ENCODE data around the gene FAM221A.

The FAM221A gene

GRCh38 chr7:23654508-23654907 lies 25.5 kb upstream of the FAM221A start:
- Histone ChIP-seq H2BK12ac (ENCODE audit: low read length in 2 of 2) (no peak overlapping the region), H3K4me1 (ENCODE audit: control insufficient read depth, insufficient read depth, low read depth, low read length) (no peaks in the 10 kb centered on the region), H3K79me1 (replicated peaks; ENCODE audit: low read length, poor library complexity, severe bottlenecking) (no peaks in the 10 kb centered on the region), H4K91ac (ENCODE audit: low read length) (no peak overlapping the region), H3K4me3 (ENCODE audit: insufficient read depth in 1 of 2, low read depth in 1 of 2, low read length in 2 of 2) (no peak overlapping the region), H3K27ac (ENCODE audit: low read length, poor library complexity, severe bottlenecking) (no peak overlapping the region), H2AFZ (ENCODE audit: low read depth, low read length) (no peak overlapping the region), H3K27me3 (ENCODE audit: control insufficient read depth in 1 of 2, insufficient read depth in 1 of 2, low read length in 2 of 2) (no peaks in the 10 kb centered on the region), H3K9ac (ENCODE audit: low read length) (no peak overlapping the region), H3K4me2 (ENCODE audit: low read length, poor library complexity, severe bottlenecking) (no peak overlapping the region), H2BK120ac (ENCODE audit: low read depth, low read length) (no peak overlapping the region), H2AK5ac (ENCODE audit: low read length, severe bottlenecking) (no peak overlapping the region), H4K8ac (ENCODE audit: low read length) (no peak overlapping the region), H2BK5ac (ENCODE audit: low read depth, low read length, poor library complexity, severe bottlenecking) (no peak overlapping the region), H3K9me3 (ENCODE audit: control insufficient read depth, low read length) (peaks cover 21% of the 10 kb centered on the region), H3K14ac (ENCODE audit: low read length in 2 of 2) (no peak overlapping the region), H3K23ac (ENCODE audit: low read length in 2 of 2) (no peak overlapping the region), H3K36me3 (ENCODE audit: control insufficient read depth in 1 of 2, insufficient read depth in 2 of 2, low read depth in 1 of 2, low read length in 2 of 2) (no peaks in the 10 kb centered on the region), H3K4ac (ENCODE audit: low read depth in 1 of 2, low read length in 2 of 2) (no peak overlapping the region), H3K18ac (ENCODE audit: low read depth in 1 of 2, low read length in 2 of 2) (no peak overlapping the region), H2BK15ac (ENCODE audit: low read depth, poor library complexity, severe bottlenecking) (no peak overlapping the region)
- no CpG with 5 or more reads among the region's 1 CpG for WGBS
- DNase-seq = no peak

GRCh38 chr7:23655433-23655832 lies 24.6 kb upstream of the FAM221A start:
- no peak overlapping the region for H3K4ac ChIP-seq (ENCODE audit: low read depth in 1 of 2, low read length in 2 of 2)
- no peak overlapping the region for H3K18ac ChIP-seq (ENCODE audit: low read depth in 1 of 2, low read length in 2 of 2)
- no peaks in the 10 kb centered on the region for H3K79me1 ChIP-seq (replicated peaks; ENCODE audit: low read length, poor library complexity, severe bottlenecking)
- no peak overlapping the region for H3K14ac ChIP-seq (ENCODE audit: low read length in 2 of 2)
- H3K4me3 ChIP-seq (ENCODE audit: insufficient read depth in 1 of 2, low read depth in 1 of 2, low read length in 2 of 2) = no peak overlapping the region
- no peak overlapping the region for H2BK15ac ChIP-seq (ENCODE audit: low read depth, poor library complexity, severe bottlenecking)
- no peak overlapping the region for H2AK5ac ChIP-seq (ENCODE audit: low read length, severe bottlenecking)
- no peak overlapping the region for H4K91ac ChIP-seq (ENCODE audit: low read length)
- H2BK12ac ChIP-seq (ENCODE audit: low read length in 2 of 2) = no peak overlapping the region
- WGBS = 96% methylated on average over 22 of the region's 22 CpGs
- no peak overlapping the region for H4K8ac ChIP-seq (ENCODE audit: low read length)
- no peak overlapping the region for H3K4me2 ChIP-seq (ENCODE audit: low read length, poor library complexity, severe bottlenecking)
- H3K36me3 ChIP-seq (ENCODE audit: control insufficient read depth in 1 of 2, insufficient read depth in 2 of 2, low read depth in 1 of 2, low read length in 2 of 2) = no peaks in the 10 kb centered on the region
- H3K27ac ChIP-seq (ENCODE audit: low read length, poor library complexity, severe bottlenecking) = no peak overlapping the region
- H2AFZ ChIP-seq (ENCODE audit: low read depth, low read length) = no peak overlapping the region
- H2BK5ac ChIP-seq (ENCODE audit: low read depth, low read length, poor library complexity, severe bottlenecking) = no peak overlapping the region
- H3K27me3 ChIP-seq (ENCODE audit: control insufficient read depth in 1 of 2, insufficient read depth in 1 of 2, low read length in 2 of 2) = no peaks in the 10 kb centered on the region
- no peak overlapping the region for H3K9ac ChIP-seq (ENCODE audit: low read length)
- no peak overlapping the region for H2BK120ac ChIP-seq (ENCODE audit: low read depth, low read length)
- DNase-seq = no peak
- H3K9me3 ChIP-seq (ENCODE audit: control insufficient read depth, low read length) = peaks cover 21% of the 10 kb centered on the region
- H3K4me1 ChIP-seq (ENCODE audit: control insufficient read depth, insufficient read depth, low read depth, low read length) = no peaks in the 10 kb centered on the region
- no peak overlapping the region for H3K23ac ChIP-seq (ENCODE audit: low read length in 2 of 2)

- Histone ChIP-seq H3K23ac (ENCODE audit: low read length in 2 of 2) (no peak overlapping the region), H3K36me3 (ENCODE audit: control insufficient read depth in 1 of 2, insufficient read depth in 2 of 2, low read depth in 1 of 2, low read length in 2 of 2) (no peaks in the 10 kb centered on the region), H3K9ac (ENCODE audit: low read length) (no peak overlapping the region), H4K8ac (ENCODE audit: low read length) (no peak overlapping the region), H2AK5ac (ENCODE audit: low read length, severe bottlenecking) (no peak overlapping the region), H2AFZ (ENCODE audit: low read depth, low read length) (no peak overlapping the region), H2BK12ac (ENCODE audit: low read length in 2 of 2) (no peak overlapping the region), H3K79me1 (replicated peaks; ENCODE audit: low read length, poor library complexity, severe bottlenecking) (no peaks in the 10 kb centered on the region), H2BK120ac (ENCODE audit: low read depth, low read length) (no peak overlapping the region), H3K4me3 (ENCODE audit: insufficient read depth in 1 of 2, low read depth in 1 of 2, low read length in 2 of 2) (no peak overlapping the region), H3K27ac (ENCODE audit: low read length, poor library complexity, severe bottlenecking) (no peak overlapping the region), H3K9me3 (ENCODE audit: control insufficient read depth, low read length) (peaks cover 8% of the 10 kb centered on the region), H3K27me3 (ENCODE audit: control insufficient read depth in 1 of 2, insufficient read depth in 1 of 2, low read length in 2 of 2) (no peaks in the 10 kb centered on the region), H3K4me1 (ENCODE audit: control insufficient read depth, insufficient read depth, low read depth, low read length) (no peaks in the 10 kb centered on the region), H3K4ac (ENCODE audit: low read depth in 1 of 2, low read length in 2 of 2) (no peak overlapping the region), H3K18ac (ENCODE audit: low read depth in 1 of 2, low read length in 2 of 2) (no peak overlapping the region), H2BK15ac (ENCODE audit: low read depth, poor library complexity, severe bottlenecking) (no peak overlapping the region), H3K14ac (ENCODE audit: low read length in 2 of 2) (no peak overlapping the region), H2BK5ac (ENCODE audit: low read depth, low read length, poor library complexity, severe bottlenecking) (no peak overlapping the region), H3K4me2 (ENCODE audit: low read length, poor library complexity, severe bottlenecking) (no peak overlapping the region), H4K91ac (ENCODE audit: low read length) (no peak overlapping the region)
- DNase-seq = no peak
- 74% methylated on average over 6 of the region's 7 CpGs for WGBS
Measured at GRCh38 chr7:23658831-23659427, 21.1 kb upstream of the FAM221A start.

- H3K4me3 ChIP-seq (ENCODE audit: insufficient read depth in 1 of 2, low read depth in 1 of 2, low read length in 2 of 2) = no peak overlapping the region
- no peak for DNase-seq
- H3K9ac ChIP-seq (ENCODE audit: low read length) = no peak overlapping the region
- H3K18ac ChIP-seq (ENCODE audit: low read depth in 1 of 2, low read length in 2 of 2) = no peak overlapping the region
- no peaks in the 10 kb centered on the region for H3K4me1 ChIP-seq (ENCODE audit: control insufficient read depth, insufficient read depth, low read depth, low read length)
- H3K79me1 ChIP-seq (replicated peaks; ENCODE audit: low read length, poor library complexity, severe bottlenecking) = no peaks in the 10 kb centered on the region
- WGBS = 93% methylated on average over 3 of the region's 3 CpGs
- H3K27ac ChIP-seq (ENCODE audit: low read length, poor library complexity, severe bottlenecking) = no peak overlapping the region
- H3K14ac ChIP-seq (ENCODE audit: low read length in 2 of 2) = no peak overlapping the region
- no peak overlapping the region for H3K4ac ChIP-seq (ENCODE audit: low read depth in 1 of 2, low read length in 2 of 2)
- H2BK12ac ChIP-seq (ENCODE audit: low read length in 2 of 2) = no peak overlapping the region
- H3K9me3 ChIP-seq (ENCODE audit: control insufficient read depth, low read length) = no peaks in the 10 kb centered on the region
- no peak overlapping the region for H3K4me2 ChIP-seq (ENCODE audit: low read length, poor library complexity, severe bottlenecking)
- H3K23ac ChIP-seq (ENCODE audit: low read length in 2 of 2) = no peak overlapping the region
- H3K36me3 ChIP-seq (ENCODE audit: control insufficient read depth in 1 of 2, insufficient read depth in 2 of 2, low read depth in 1 of 2, low read length in 2 of 2) = no peaks in the 10 kb centered on the region
- H2BK5ac ChIP-seq (ENCODE audit: low read depth, low read length, poor library complexity, severe bottlenecking) = no peak overlapping the region
- no peak overlapping the region for H2AFZ ChIP-seq (ENCODE audit: low read depth, low read length)
- no peak overlapping the region for H4K8ac ChIP-seq (ENCODE audit: low read length)
- no peaks in the 10 kb centered on the region for H3K27me3 ChIP-seq (ENCODE audit: control insufficient read depth in 1 of 2, insufficient read depth in 1 of 2, low read length in 2 of 2)
- H2AK5ac ChIP-seq (ENCODE audit: low read length, severe bottlenecking) = no peak overlapping the region
- H2BK15ac ChIP-seq (ENCODE audit: low read depth, poor library complexity, severe bottlenecking) = no peak overlapping the region
- H2BK120ac ChIP-seq (ENCODE audit: low read depth, low read length) = no peak overlapping the region
- H4K91ac ChIP-seq (ENCODE audit: low read length) = no peak overlapping the region
Measured at GRCh38 chr7:23661385-23661784, 18.6 kb upstream of the FAM221A start.
